Sigmoid colon (tissue), 7 donors: Measurements from ENCODE around the gene CHPT1. TPM values are rescaled to one million over a fixed set of nuclear protein-coding genes. Genes with fewer than 3 reads are reported as not detected.

ENCODE experiments used
- DNase-seq: peaks from one replicate; pipeline ENCODE4 v3.0.0-alpha.2; 2019
- H3K27ac ChIP-seq, 4 donors: fragments of 200-600 bp; sonication (generic); one replicate each; pipeline ENCODE4 v1.5.1; 2016 to 2019; ENCODE audit warnings: mild to moderate bottlenecking in 1 of 4
- H3K27me3 ChIP-seq, 3 donors: fragments of 200-600 bp; sonication (generic); one replicate each; pipeline ENCODE4 v1.5.1; 2019; ENCODE audit warnings: mild to moderate bottlenecking in 1 of 3
- H3K36me3 ChIP-seq, 4 donors: fragments of 200-600 bp; sonication (generic); one replicate each; pipeline ENCODE4 v1.5.1; 2016 to 2019
- H3K4me1 ChIP-seq, 4 donors: fragments of 200-600 bp; sonication (generic); one replicate each; pipeline ENCODE4 v1.5.1; 2017 to 2019
- H3K4me3 ChIP-seq, 4 donors: fragments of 200-600 bp; sonication (generic); one replicate each; pipeline ENCODE4 v1.5.1; 2017 to 2019; ENCODE audit warnings: mild to moderate bottlenecking in 2 of 4, moderate library complexity in 1 of 4
- H3K9me3 ChIP-seq, 4 donors: fragments of 200-600 bp in 3 of 4; sonication (generic) in 3 of 4; one replicate each; pipeline versions ENCODE4 v1.5.1 to v1.6.1; 2013 to 2019
- CTCF ChIP-seq, 4 experiments: fragments of 450-650 bp in 3 of 4; fragments of 200-600 bp in 1 of 4; IDR thresholded peaks; one replicate each; pipeline ENCODE4 v1.5.1; 2016 to 2019; ENCODE audit warnings: antibody characterized with exemption in 4 of 4, mild to moderate bottlenecking in 3 of 4, moderate library complexity in 2 of 4
- EP300 ChIP-seq, 4 donors: sonication (generic); formaldehyde crosslinking; IDR thresholded peaks; one replicate each; pipeline ENCODE4 v1.6.1; 2017; ENCODE audit warnings: antibody characterized with exemption in 4 of 4
- POLR2A ChIP-seq, 2 donors: fragments of 450-650 bp; IDR thresholded peaks; one replicate each; pipeline ENCODE4 v1.6.1; 2016; ENCODE audit warnings: antibody characterized with exemption in 2 of 2, mild to moderate bottlenecking in 2 of 2, moderate library complexity in 2 of 2
- POLR2AphosphoS5 ChIP-seq, 4 donors: sonication (generic); formaldehyde crosslinking; IDR thresholded peaks; one replicate each; pipeline ENCODE4 v1.6.1; 2017; ENCODE audit warnings: antibody characterized with exemption in 4 of 4
- WGBS, 2 donors: extraction: QIAGEN DNeasy Blood & Tissue Kit; methylation state at CpG; one replicate each; pipeline ENCODE4 v1.1.7; 2013; 5-methylcytosine and 5-hydroxymethylcytosine counted together
- intact Hi-C: fragments of 100-400 bp; cut with DNase I; formaldehyde crosslinking; loops from one replicate; pipeline ENCODE4 v1.15.1; 2023
- polyA plus RNA-seq, 3 donors: library from polyadenylated mRNA; stranded (reverse); fragments of 200-250 nt; gene quantifications; one replicate each; pipeline ENCODE4 v1.2.3, GENCODE V29; 2013
- total RNA-seq, 4 donors: library from RNA; depleted of rRNA; stranded (reverse); fragments of >200 nt; gene quantifications; one replicate each; pipeline ENCODE4 v1.1.0, GENCODE V29; 2016
- donor health status: healthy with polysubstance abuse.
- donor health status: Bipolar disorder and iron deficiency.
- donor health status: healthy.

CHPT1 gene
- total and polyA plus RNA-seq, 7 donors: 49.9 to 118 (median 58.1) TPM

- Histone ChIP-seq H3K36me3 (no peaks in the 10 kb centered on the region), H3K9me3 (no peaks in the 10 kb centered on the region), H3K4me3 (no peak overlapping the region), H3K27ac (no peak overlapping the region), H3K4me1 (no peaks in the 10 kb centered on the region), H3K27me3 (no peaks in the 10 kb centered on the region)
- WGBS, 2 donors: 90 to 94% methylated on average over 7 of the region's 7 CpGs
- intact Hi-C loops: no loop called here
- no peak for TF ChIP-seq EP300 (IDR thresholded peaks at IDR 0.05)
- no peak for TF ChIP-seq CTCF (IDR thresholded peaks at IDR 0.05)
- TF ChIP-seq POLR2A (IDR thresholded peaks at IDR 0.05): no peak
- no peak for TF ChIP-seq POLR2AphosphoS5 (IDR thresholded peaks at IDR 0.05)
- no peak for DNase-seq
Measured at GRCh38 chr12:101666052-101666728, 31.2 kb upstream of the CHPT1 start.

- H3K4me3 ChIP-seq: no peak overlapping the region
- DNase-seq: no peak
- H3K4me1 ChIP-seq: no peaks in the 10 kb centered on the region
- intact Hi-C loops: no loop called here
- WGBS, 2 donors: 28 to 73% methylated on average over 5 of the region's 5 CpGs
- H3K9me3 ChIP-seq: no peaks in the 10 kb centered on the region
- no peak overlapping the region for H3K27ac ChIP-seq
- TF ChIP-seq EP300 (IDR thresholded peaks at IDR 0.05) (no peak), CTCF (IDR thresholded peaks at IDR 0.05) (no peak), POLR2A (IDR thresholded peaks at IDR 0.05) (no peak), POLR2AphosphoS5 (IDR thresholded peaks at IDR 0.05) (no peak)
- H3K36me3 ChIP-seq: no peaks in the 10 kb centered on the region
- H3K27me3 ChIP-seq: no peaks in the 10 kb centered on the region
Measured at GRCh38 chr12:101667591-101667990, 29.8 kb upstream of the CHPT1 start.

- no peak for DNase-seq
- H3K27ac ChIP-seq: no peak overlapping the region
- no peaks in the 10 kb centered on the region for H3K27me3 ChIP-seq
- H3K4me3 ChIP-seq: no peak overlapping the region
- TF ChIP-seq CTCF (IDR thresholded peaks at IDR 0.05): peak; percentile 31 to 41 (median 36)
- no peak for TF ChIP-seq POLR2A (IDR thresholded peaks at IDR 0.05)
- no peaks in the 10 kb centered on the region for H3K36me3 ChIP-seq
- no peaks in the 10 kb centered on the region for H3K4me1 ChIP-seq
- 28 to 48% methylated on average over 6 of the region's 6 CpGs for WGBS, 2 donors
- intact Hi-C loops: no loop called here
- H3K9me3 ChIP-seq: no peaks in the 10 kb centered on the region
Measured at GRCh38 chr12:101670007-101670671, 27.3 kb upstream of the CHPT1 start.

GRCh38 chr12:101671157-101671791, 26.2 kb upstream of the CHPT1 start:
- intact Hi-C loops: no loop called here
- Histone ChIP-seq H3K4me1 (no peaks in the 10 kb centered on the region), H3K27me3 (no peaks in the 10 kb centered on the region), H3K36me3 (no peaks in the 10 kb centered on the region), H3K9me3 (no peaks in the 10 kb centered on the region), H3K4me3 (no peak overlapping the region), H3K27ac (no peak overlapping the region)
- TF ChIP-seq EP300 (IDR thresholded peaks at IDR 0.05) (no peak), CTCF (IDR thresholded peaks at IDR 0.05) (no peak), POLR2A (IDR thresholded peaks at IDR 0.05) (no peak), POLR2AphosphoS5 (IDR thresholded peaks at IDR 0.05) (no peak)
- 49 to 59% methylated on average over 6 of the region's 6 CpGs for WGBS, 2 donors
- DNase-seq: no peak
